Suppressor macrophage treated with lipopolysaccharide for 4 hours (primary cell): Measurements from ENCODE around the gene CRTAC1.

Experiments
- DNase-seq: peaks from one replicate; pipeline ENCODE4 v3.0.0-alpha.2; 2020

Gene CRTAC1

DNA sequence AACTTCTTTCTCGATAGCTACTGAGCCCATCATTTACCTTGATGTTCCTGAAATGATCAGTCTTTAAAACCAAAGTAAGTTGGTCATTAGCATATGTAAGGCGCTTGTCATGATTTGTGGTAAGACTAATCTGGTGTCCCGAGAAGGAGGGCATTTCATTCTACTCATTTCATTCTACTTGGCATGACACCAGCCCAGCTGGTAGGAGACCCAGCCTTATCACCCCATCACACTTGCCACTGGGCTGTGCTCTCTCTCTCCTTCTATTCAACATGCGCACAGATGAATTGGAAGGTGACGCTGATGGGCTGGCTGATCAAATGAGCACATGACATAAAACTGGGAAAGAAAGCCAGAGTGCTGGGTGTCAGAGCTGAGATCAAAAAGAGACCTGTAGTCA is 65.7 kb downstream of the CRTAC1 start:
- DNase-seq = no peak

DNA sequence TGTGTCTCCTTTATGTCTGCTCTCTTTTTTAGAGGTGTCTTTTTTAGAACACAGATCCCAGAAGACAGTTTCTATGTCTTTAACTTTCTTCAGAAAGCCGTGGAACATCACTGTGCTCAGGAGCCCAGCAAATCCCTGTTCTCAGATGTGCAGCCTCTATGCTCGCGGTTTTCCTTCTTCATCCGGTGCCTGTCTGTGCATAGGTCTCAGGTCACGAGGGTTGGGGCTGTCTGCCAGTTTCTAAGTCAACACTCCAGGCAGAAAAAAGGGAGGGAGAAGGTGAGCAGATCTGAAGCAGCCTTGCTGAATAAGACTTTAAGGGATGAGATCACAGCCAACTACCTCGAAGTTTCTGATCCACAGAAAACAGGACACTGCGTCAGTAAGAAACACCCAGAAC is 68.5 kb downstream of the CRTAC1 start:
- no peak for DNase-seq

DNA sequence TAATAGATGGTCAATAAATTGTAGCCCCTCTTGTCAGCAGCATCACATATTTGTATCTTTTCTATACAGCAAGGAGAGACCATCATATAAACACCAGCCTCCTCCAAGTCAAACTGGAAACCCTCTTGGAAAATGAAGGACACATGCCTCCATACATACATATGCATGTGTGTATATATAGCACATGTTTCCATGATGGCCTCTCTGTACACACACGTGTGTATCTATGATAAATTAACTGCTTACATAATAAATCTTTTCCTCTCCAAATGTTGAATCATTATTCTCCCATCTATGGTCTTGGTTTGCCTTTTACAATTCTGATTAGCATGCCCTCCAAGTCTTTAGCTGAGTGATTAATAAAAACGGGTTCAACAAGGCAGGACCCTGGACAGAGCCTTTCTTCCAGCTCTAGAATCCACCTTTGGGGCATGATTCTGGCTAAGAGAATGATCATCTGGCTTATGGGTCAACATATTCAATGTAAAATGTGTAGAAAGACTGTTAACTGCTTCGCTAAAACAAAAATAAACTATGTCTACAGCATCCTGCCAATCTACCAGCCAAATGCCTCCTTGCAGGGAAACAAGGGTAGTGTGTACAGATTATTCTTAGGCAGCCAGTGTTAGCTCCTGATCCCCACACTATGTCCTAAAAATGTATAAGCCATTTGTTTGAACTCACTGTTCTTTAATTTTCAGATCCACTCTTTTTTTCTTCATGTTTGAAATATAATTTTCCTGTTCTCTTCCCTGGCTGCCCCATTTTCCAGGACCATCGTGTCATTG is 70.0 kb downstream of the CRTAC1 start:
- no peak for DNase-seq

DNA sequence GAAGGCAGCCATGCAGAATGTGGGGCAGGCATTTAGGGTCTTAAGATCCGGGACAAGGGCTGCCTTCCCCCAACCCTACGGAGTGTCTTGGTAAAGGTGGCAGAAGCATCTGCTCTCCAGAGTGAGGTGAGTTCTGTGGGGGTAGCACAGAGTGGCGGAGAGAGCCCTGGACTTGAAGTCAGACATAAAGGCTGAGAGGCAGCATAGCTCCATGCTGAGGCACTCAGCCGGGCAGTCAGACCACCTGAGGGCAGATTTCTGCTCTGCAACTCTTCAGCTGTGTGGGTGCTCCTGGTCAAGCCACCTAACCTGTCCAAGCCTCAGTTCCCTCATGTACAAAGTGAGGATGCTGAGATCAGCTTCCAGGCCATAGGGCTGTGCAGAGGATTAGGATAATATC is 81.0 kb downstream of the CRTAC1 start:
- DNase-seq = no peak

DNA sequence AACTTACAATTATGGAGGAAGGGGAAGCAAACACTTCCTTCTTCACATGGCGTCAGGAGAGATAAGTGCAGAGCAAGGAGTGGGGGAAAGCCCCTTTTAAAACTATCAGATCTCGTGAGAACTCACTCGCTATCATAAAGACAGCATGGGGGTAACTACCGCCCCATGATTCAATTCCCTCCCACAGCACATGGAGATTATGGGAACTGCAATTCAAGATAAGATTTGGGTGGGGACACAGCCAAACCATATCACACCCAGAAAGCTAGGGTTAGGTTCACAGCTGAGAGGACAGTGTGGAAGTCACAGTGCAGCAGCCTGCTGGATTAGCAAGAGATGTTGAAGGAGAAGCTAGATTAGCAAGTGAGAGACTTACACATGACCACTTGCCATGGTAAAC is 81.6 kb downstream of the CRTAC1 start:
- no peak for DNase-seq

DNA sequence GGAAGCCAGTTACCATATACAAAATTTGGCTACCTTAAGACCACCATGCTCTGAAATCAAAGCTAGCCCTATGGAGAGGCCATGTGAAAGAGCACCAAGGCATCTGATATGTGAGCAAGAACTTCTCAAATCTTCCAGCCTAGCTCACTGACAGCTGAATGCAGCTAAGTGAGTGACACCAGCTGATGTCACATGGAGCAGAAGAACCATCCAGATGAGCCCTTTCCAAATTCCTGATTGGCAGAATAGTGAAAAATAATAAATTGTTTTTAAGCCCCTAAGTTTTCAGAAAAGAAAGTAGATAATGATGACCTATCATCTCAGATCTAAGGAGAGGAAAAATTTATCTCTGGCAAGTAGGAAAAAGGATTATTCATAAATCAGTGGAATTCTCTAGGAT is 85.6 kb downstream of the CRTAC1 start:
- DNase-seq = no peak

DNA sequence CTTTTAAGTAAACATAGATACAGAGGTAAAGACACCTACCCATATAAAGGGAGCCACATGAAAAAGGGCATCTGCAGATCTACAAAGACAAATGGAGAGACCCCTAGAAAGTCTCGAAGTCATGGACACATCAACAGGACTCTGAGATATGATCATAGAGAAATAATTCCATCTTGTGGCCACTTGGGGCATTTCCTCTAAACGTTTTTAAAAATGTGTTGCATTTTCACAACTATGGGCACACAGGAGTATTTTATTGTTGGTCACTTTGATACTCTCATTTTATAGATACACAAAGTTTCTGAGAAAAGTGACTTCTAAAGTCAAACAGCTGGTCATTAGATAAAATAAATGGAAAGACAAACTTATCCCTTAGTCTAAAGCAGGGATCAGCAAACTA is 87.1 kb downstream of the CRTAC1 start:
- no peak for DNase-seq

DNA sequence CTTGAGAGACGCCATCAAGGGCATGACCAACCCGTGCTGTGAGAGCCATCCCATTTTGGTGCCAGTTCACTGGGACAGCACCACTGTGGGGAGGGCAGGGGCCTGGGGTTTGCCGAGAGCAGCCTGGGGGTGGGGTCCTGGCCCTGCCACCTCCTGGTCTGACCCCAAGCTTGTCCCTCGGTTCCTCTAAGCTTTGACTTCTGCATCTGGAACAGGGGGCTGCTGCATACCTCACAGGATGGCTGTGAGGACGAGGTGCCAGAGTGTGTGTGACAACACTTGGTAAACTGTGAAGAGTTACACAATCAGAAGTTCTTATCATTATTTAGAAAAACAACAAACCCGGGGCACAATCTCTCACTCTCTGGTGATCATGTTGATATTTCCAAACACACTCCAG is 89.9 kb downstream of the CRTAC1 start:
- DNase-seq = no peak

DNA sequence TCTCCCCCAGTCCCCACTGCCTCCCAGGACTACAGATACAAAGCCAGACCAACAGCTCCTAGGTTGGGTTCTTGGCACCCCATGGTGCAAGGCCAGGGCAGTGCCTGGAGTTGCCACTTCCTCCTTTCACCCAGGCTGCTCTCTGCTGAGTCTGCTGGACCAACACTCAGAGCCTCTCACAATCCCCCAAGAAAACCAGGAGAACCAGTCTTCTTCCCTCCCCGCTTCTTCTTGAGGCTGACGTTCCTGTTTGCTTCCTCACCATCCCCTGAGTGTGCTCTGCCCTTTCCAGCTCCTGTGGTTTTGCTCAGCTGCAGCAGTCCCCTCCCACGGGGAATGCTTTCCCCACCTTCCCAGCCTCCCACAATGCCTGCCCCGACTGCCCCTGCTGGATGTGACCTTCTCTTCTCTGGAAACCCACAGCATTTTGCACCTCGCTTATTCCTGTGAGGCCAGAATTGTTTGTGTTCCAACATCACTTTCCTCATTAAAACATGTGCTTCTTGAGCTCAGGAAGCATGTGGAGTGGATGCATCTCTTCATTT is 90.9 kb downstream of the CRTAC1 start:
- no peak for DNase-seq

DNA sequence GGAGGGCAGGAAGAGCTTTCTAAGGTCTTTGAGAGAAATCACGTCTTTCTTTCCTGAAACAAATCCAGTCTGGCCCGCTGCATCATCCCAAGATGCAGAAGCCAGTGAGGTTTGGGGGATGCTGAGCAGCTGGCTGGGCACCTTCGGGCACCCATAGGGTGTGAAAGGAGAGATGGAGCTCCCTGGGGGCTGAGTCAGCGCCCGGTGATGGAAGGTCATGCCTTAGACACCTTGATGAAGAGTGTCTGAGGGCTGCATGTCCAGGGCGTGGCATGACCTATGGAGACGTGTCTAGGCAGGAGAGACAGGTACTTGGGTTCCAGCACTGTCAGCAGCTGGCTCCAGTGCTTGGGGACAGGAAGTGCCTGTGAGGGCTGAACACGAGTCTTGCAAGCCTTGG is 92.5 kb downstream of the CRTAC1 start:
- DNase-seq = no peak

DNA sequence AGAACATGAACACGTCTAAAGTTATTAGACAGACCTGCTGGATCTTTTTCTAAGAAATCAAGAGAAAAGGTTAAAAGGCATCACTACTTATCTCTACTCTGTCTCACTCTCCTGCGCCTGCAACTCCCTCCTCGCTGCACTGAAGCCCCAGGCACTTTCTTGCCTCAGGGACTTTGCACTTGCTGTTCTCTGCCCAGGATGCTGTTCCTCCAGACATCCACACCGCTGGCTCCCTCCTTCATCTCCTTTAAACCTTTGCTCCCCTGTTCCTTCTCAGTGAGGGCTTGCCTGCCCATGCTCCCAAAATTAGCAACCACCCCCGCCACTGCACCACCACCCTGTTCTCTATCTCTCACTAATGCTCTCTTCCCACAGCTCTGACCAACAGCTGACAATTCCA is 93.4 kb downstream of the CRTAC1 start:
- DNase-seq = no peak

DNA sequence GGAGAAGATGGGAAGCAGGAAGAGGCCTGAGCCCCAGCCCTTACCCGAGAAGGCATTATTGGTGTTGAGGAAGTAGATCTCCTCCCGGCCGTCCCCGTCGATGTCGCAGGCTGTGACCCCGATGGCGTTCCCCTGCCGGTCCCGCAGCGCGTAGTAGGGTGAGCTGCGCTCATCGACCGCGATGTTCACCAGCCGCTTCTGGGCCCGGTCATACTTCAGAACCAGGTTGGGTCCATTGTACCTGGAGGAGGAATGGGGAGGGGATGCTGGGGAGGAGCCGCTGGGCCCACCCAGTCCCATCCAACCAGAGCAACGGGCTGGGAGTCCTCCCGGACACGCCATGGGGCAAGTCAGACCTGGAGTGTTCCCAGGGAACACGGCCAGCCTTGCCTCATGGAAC is 94.3 kb downstream of the CRTAC1 start:
- DNase-seq = no peak

DNA sequence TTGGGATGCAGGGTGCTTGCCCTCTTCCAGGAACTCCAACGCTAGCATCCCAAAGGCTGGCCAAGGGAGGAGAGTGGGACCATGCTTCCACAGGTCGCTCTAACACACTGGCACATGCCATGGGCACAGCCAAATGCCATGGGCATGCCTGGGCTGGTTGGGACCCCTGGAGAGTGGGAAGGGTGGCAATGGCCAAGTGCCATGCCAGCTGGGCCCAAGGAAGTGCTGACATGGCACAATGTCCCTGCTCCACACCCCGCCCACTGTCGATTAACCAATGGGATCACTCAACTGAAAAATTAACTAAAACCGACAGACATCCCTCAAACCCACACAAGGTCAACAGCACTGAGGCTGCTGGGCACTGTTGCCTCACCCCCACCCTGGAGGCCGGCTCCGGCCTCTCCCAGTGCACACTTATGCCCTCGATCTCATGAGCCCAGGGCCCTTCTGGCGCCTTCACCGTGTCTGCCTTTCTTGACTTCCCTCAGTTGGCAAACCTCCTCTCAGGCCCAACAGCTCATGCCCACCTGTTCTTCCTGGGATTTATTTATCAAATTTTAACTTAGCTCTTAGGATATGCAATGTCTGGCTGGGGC is 97.4 kb downstream of the CRTAC1 start:
- no peak for DNase-seq

DNA sequence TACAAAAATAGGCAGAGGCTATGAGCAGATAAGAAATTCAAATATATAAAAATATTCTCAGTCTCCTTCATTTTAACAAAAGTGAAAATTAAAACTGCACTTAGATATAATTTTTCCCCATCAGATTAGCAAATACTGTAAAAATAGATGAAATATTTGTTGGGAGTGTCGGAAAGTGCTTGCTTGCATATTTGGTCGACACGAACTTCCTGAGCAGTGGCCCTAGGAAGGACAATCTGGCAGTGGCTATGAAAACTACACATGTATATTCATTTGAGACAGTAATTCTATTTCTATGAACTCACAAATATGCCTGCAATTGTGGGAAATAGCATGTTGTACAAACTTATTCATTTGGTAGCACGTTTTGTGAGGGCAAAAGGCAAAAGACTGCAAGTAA is 99.4 kb downstream of the CRTAC1 start:
- DNase-seq = no peak

DNA sequence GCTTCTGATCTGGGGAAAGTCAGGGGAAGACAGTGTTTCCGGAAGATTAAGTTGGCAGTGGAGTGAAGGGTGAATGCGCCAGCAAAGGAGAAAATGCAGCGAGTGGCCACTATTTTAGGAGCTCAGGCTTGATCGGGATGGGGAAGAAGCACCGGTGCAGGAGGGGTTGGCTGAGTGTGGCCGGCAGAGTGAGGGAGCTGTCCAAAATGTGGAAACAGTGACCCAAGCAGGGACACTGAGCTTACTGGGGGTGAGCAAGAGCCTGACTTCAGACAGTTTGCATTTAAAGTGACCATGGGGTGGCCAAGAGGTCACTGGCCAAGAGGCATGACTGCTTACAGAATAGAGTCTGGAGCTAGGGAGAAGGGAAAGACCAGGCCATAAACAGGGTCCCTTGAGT is 101.5 kb downstream of the CRTAC1 start:
- DNase-seq = no peak

DNA sequence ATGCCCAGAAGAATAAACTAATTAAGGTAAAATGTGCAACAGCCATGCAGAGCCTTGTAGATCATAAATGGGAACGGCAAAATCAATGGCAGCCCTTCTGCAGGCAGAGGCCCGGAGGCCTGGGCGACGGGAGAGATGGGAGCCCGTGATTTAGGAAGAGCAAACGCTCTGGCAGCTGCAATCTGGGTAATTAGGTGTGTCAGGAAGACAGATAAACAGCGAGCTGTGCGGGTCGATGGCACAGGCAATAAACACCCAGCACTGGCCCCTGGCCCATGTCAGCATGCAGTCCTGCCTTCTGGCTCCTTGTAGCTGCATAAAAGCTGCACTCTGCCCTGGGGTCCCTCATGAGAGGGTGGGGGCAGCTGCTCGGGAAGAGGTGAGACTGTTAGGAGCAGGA is 102.8 kb downstream of the CRTAC1 start:
- no peak for DNase-seq

DNA sequence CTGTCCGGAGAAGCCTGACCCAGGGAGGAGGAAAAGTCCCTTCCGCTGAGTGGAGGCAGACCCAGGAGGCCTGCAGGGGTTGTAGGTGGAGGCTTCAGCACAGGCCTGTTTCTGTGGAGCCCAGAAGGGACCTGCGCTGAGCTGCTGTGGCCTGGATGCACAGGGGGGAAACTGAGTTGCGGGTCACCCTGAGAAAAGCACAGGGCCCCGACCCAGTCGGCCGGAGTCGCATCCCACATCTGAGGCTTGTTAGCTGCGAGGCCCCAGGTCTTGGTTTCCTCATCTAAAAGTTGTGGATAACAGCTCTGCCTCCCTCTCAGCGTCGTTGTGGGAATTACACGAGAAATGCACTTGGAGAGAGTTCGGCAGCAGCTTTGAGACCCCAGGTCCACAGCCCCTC is 104.4 kb downstream of the CRTAC1 start:
- DNase-seq = no peak

DNA sequence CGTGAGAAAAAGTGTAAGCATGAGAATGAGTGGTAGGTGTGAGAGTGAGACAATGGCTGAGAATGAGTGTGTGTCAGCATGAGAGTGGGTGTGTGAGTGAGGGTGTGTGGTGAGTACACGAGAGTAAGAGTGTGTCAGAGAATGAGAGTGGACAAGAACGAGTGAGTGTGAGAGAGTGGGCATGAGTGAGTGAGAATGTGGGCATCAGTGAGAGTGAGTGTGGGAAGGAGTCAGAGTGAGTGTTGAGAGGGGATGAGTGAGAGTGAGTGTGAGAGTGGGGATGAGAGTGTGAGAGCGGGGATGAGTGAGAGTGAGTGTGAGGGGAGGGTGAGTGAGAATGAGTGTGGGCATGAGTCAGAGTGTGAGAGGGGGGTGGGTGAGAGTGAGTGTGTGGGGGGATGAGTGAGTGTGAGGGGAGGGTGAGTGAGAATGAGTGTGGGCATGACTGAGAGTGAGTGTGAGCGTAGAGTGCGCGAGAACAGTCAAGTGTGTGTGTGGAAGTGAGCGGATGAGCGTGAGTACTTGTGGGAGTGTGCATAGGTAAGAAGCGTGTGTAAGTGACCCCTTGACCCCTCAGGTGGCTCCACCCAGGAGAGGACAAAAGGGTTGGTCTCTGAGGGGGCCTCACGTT is 105.0 kb downstream of the CRTAC1 start:
- no peak for DNase-seq

DNA sequence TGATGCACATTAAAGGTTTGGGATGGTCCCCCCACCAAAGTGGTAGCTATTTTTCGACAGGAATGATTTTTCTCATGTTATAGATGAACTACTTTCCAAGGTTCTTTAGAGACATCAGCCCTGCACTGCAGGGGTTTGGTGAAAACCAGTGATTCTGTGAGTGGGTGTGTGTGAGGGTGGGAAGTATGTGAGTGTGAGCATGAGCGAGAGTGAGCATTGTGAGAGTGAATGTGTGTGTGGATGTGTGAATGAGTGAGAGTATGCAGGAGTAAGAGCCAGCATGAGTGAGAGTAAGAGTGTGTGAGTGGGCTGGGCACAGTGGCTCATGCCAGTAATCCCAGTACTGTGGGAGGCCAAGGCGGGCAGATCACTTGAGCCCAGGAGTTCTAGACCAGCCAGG is 105.7 kb downstream of the CRTAC1 start:
- no peak for DNase-seq

DNA sequence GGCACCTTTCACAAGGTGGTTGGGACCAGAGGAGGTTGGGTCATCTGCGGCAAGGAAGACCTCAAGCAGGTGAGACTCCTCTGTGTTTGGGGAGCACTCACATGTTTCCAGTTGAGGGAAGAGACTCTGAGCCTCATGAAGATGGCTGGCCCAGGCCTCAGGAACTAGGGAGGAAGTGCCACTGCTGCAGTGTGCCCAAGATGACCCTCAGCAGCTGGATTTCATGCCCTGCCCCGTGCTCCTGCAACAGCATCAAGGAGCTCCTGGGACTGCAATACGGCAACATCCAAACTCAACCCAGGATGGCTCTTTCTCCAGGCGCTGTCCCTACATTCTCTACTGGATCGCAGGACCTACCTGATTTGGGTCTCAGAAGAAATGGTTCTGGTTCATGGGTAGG is 106.9 kb downstream of the CRTAC1 start:
- DNase-seq = no peak

DNA sequence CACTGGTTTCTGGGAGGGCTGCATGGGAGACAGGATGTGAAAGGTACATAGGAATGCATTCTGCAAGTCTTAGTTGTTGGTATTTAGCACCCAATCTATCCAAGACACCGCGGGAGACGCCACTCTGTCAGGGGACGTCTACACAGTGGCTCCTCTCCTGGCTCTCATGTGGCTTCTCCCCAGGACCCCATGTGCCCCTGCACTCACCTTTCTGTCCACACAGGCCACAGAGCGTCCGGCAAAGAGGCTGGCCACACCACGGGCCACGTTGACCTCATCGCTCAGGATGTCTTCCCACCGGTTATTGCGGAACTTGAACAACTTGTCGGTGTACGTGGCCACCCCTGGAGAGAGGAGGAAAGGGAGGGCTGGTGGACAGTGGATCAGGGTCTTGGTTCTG is 107.4 kb downstream of the CRTAC1 start:
- no peak for DNase-seq

DNA sequence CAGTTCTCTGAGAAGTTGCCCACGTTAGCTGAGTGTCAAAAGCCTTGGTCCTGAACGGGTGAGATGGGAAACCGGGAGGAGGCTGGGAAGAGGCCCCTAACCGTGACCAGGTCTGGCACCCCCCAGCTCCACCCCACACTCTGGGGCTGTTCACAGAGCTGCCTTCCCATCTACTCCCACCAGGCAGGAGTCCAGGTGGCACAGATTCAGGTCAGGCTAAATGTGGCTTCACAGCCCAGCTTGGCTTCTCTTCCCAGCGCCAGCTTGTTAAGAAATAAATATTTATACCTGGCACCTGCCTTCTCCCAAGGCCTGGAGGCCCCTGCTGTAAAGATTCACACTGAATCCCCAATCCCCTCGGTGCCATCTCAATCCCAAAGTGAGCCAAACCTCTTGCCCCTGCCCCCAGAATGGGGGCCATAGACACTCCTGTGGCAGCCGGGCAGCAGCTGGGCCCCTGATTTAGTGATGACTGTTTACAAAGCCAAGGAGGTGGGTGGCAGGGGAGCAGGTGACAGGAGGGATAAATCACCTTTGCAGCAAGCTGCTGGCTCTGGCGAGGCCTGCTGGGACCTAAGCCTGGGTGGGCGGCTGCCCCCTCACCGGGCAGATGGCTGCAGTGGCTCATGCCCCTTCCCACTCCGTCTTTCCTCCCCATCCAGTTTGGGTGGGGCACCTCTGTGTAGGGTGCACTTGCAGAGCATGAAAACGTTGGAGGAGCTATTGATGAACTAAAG is 108.2 kb downstream of the CRTAC1 start:
- no peak for DNase-seq

DNA sequence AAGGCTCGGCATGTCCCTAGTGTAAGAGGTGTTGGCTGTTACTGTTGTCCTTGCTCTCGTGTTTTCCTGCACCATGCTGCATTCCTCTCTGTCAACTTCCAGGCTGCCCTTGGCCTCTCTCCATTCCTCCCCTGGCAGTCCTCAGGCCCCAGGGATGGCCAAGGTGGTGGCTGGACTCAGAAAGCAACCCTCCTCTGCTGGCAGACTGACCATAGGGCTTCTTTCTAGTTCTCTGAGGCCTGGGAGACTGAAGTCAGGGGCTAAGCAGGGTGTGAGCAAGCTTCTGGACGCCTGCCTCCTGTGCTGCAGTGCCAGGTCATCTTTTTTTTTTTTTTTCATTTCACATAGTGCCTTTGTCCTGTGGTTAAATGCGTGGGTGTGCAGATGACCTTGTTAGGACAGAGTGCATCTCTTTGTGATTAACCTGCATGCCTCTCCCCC is 108.8 kb downstream of the CRTAC1 start:
- DNase-seq = no peak

DNA sequence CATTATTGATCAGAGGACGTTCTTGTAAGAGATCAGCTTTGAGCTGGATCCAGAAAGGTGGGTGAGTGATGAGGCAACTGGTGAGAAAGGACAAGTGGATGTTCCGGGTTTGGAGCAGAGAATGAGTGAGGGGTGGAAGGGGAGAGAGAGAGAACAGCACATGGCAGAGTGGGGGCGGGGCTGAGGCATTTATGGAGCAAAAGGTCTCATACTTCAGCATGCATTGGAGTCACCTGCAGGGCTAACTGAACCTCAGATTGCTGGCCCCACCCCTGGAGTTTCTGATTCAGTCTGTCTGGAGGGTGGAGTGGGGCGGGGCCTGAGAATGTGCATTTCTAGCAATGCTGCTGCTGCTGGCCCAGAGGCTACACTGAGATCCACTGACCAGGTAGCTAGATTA is 109.6 kb downstream of the CRTAC1 start:
- no peak for DNase-seq
